Natural killer cell (primary cell): ENCODE data around the gene MAP4K5. TPM values are rescaled to one million over a fixed set of nuclear protein-coding genes. Genes with fewer than 3 reads are reported as not detected.

Experiments
- ATAC-seq, 3 donors: fragments of 150-1000 bp in 2 of 3; fragments of 200-7000 bp in 1 of 3; cut with Tn5 transposase; 1 replicate in 1 of 3; 2 replicates in 2 of 3; pipeline ENCODE4 v1.10.0; 2021; ENCODE audit warnings: mild to moderate bottlenecking in 2 of 3, moderate library complexity in 2 of 3
- DNase-seq, 2 donors: peaks; one replicate each; pipeline versions ENCODE4 v3.0.0 to v3.0.0-alpha.2; 2013 to 2021; ENCODE audit warnings: mixed read lengths in 1 of 2
- H3K27ac ChIP-seq: one replicate; pipeline ENCODE4 v1.5.1; 2013; ENCODE audit warnings: mild to moderate bottlenecking, low read length
- H3K27me3 ChIP-seq: one replicate; pipeline ENCODE4 v1.6.1; 2013; ENCODE audit warnings: low read length; ENCODE audit not compliant: control insufficient read depth, insufficient read depth
- H3K36me3 ChIP-seq: one replicate; pipeline ENCODE4 v1.6.1; 2013; ENCODE audit warnings: low read length; ENCODE audit not compliant: control insufficient read depth, insufficient read depth
- H3K4me1 ChIP-seq: one replicate; pipeline ENCODE4 v1.6.1; 2013; ENCODE audit warnings: low read length; ENCODE audit not compliant: control insufficient read depth, insufficient read depth
- H3K4me3 ChIP-seq: one replicate; pipeline ENCODE4 v1.5.1; 2013; ENCODE audit warnings: low read length
- H3K9me3 ChIP-seq: one replicate; pipeline ENCODE4 v1.6.1; 2013; ENCODE audit warnings: low read length; ENCODE audit not compliant: control insufficient read depth, insufficient read depth
- H3K27ac Mint-ChIP-seq, 2 donors: one replicate each; pipeline ENCODE4 v1.8.0; 2022; ENCODE audit warnings: mild to moderate bottlenecking in 2 of 2, mixed read lengths in 2 of 2, moderate library complexity in 1 of 2
- H3K27me3 Mint-ChIP-seq, 2 donors: one replicate each; pipeline ENCODE4 v1.8.0; 2022; ENCODE audit warnings: low read depth in 2 of 2, mixed read lengths in 2 of 2
- H3K36me3 Mint-ChIP-seq: one replicate; pipeline ENCODE4 v1.8.0; 2022; ENCODE audit warnings: mixed read lengths
- H3K4me1 Mint-ChIP-seq, 2 donors: one replicate each; pipeline ENCODE4 v1.8.0; 2022; ENCODE audit warnings: mixed read lengths in 2 of 2
- H3K4me3 Mint-ChIP-seq: one replicate; pipeline ENCODE4 v1.8.0; 2022; ENCODE audit warnings: mild to moderate bottlenecking, moderate library complexity, mixed read lengths
- H3K9me3 Mint-ChIP-seq, 2 donors: one replicate each; pipeline ENCODE4 v1.8.0; 2022; ENCODE audit warnings: mixed read lengths in 2 of 2
- WGBS: methylation state at CpG from one replicate; pipeline ENCODE4 v1.1.7; 2013; ENCODE audit warnings: missing lambda C conversion rate; ENCODE audit not compliant: insufficient coverage; 5-methylcytosine and 5-hydroxymethylcytosine counted together
- intact Hi-C: fragments of 100-400 bp; cut with micrococcal nuclease; formaldehyde crosslinking; loops from one replicate; pipeline ENCODE4 v1.14.2; 2022
- total RNA-seq, 4 donors: library from RNA; stranded (reverse); fragments of 120-200 nt in 1 of 4; gene quantifications; one replicate each; pipeline versions ENCODE4 v1.2.3 to v1.2.4, GENCODE V29; 2013 to 2022
- TF ChIP-seq, protein P1 (sequence below): fragments of 200-600 bp; IDR thresholded peaks from one replicate; pipeline ENCODE4 v1.8.0; 2022; ENCODE audit warnings: antibody characterized with exemption

Gene MAP4K5
- total RNA-seq, 3 donors from 2014 or later (not counting 1 experiment from before 2014, with no cell fraction given), result 63.3 to 74.6 (median 65.9) TPM

DNA sequence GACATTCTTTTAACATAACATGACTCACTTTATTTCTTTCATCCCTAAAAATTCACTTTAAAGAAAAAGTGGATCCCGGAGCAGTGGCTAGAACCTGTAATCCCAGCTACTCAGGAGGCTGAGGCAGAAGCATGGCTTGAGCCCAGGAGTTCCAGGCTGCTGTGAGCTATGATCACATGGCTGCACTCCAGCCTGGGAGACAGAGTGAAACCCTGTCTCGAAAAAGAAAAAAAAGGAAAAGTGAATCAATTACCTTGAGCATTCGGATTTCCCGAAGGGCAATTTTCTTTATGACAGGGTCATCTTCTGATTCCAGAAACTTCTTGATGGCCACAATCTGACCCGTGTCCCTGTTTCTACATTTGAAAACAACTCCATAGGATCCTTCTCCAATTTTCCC, 136.9 kb downstream of the MAP4K5 start:
- TF ChIP-seq, protein P1, sequence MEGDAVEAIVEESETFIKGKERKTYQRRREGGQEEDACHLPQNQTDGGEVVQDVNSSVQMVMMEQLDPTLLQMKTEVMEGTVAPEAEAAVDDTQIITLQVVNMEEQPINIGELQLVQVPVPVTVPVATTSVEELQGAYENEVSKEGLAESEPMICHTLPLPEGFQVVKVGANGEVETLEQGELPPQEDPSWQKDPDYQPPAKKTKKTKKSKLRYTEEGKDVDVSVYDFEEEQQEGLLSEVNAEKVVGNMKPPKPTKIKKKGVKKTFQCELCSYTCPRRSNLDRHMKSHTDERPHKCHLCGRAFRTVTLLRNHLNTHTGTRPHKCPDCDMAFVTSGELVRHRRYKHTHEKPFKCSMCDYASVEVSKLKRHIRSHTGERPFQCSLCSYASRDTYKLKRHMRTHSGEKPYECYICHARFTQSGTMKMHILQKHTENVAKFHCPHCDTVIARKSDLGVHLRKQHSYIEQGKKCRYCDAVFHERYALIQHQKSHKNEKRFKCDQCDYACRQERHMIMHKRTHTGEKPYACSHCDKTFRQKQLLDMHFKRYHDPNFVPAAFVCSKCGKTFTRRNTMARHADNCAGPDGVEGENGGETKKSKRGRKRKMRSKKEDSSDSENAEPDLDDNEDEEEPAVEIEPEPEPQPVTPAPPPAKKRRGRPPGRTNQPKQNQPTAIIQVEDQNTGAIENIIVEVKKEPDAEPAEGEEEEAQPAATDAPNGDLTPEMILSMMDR, result no peak
- no peak overlapping the region for H3K27ac Mint-ChIP-seq
- peaks cover 6 to 13% of the 10 kb centered on the region in 2 donors for H3K4me1 Mint-ChIP-seq
- Histone ChIP-seq H3K9me3 (no peaks in the 10 kb centered on the region), H3K27ac (no peak overlapping the region), H3K4me1 (peaks cover 7% of the 10 kb centered on the region), H3K4me3 (no peak overlapping the region), H3K27me3 (no peaks in the 10 kb centered on the region), H3K36me3 (no peaks in the 10 kb centered on the region)
- WGBS, result 97% methylated on average over 5 of the region's 5 CpGs
- ATAC-seq (no peak), DNase-seq (no peak)
- H3K27me3 Mint-ChIP-seq, result peaks cover 0 to 7% of the 10 kb centered on the region in 2 donors
- H3K36me3 Mint-ChIP-seq, result no peaks in the 10 kb centered on the region
- H3K4me3 Mint-ChIP-seq, result peak overlapping the region; percentile 91
- intact Hi-C loops, result loop anchor here (5.0 kb wide), 1 partner anchor 163 kb away; the partner anchor contains the start of gene SOS2
- no peaks in the 10 kb centered on the region for H3K9me3 Mint-ChIP-seq

GRCh38 chr14:50394713-50395112, 137.7 kb downstream of the MAP4K5 start:
- H3K27me3 Mint-ChIP-seq, result peaks cover 0 to 7% of the 10 kb centered on the region in 2 donors
- H3K4me1 Mint-ChIP-seq, result peaks cover 6 to 13% of the 10 kb centered on the region in 2 donors
- 96% methylated on average over 3 of the region's 5 CpGs for WGBS
- H3K9me3 ChIP-seq, result no peaks in the 10 kb centered on the region
- TF ChIP-seq, protein P1, result no peak
- H3K27ac ChIP-seq, result no peak overlapping the region
- no peak overlapping the region for H3K4me3 ChIP-seq
- DNase-seq (no peak), ATAC-seq (no peak)
- H3K9me3 Mint-ChIP-seq, result no peaks in the 10 kb centered on the region
- H3K27me3 ChIP-seq, result no peaks in the 10 kb centered on the region
- no peaks in the 10 kb centered on the region for H3K36me3 ChIP-seq
- no peaks in the 10 kb centered on the region for H3K36me3 Mint-ChIP-seq
- H3K4me1 ChIP-seq, result peaks cover 7% of the 10 kb centered on the region
- no peak overlapping the region for H3K27ac Mint-ChIP-seq
- H3K4me3 Mint-ChIP-seq, result peak overlapping the region; percentile 5
- intact Hi-C loops, result loop anchor here (5.0 kb wide), 1 partner anchor 162 kb away; the partner anchor contains the start of gene SOS2

DNA sequence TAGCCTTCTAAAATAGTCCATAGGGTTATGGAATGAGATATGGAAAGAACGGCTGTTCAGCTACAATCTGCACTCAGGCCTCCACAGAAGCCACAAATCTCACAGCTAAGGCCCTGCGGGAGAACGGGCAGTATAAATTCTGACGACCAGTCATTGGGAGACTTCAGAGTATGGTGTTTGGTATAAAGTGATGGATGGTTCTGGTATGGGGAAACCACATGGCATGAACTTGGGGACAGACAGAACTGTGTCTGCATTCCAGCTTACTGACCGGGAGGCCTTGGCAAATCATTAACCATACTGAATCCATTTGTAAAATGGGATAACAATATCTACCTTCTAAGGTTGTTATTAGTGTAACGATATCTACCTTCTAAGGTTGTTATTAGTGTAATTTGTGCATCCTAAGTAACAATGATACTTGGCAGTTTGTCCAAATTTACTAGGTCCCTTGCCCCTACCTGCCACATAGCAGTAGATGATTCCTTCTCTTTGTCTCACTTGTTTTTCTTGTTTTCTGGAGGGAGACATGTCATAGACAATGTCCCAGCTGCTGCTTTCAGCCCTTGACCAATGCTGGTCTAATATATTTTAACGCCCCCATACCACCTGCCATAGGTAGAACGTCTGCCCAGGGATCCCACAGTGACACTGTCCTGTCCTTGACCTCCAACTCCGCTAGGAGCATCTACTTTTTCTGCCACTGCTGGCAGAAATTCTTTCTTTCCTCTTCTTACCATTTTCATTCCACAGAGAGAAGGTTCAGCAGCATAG, 142.5 kb downstream of the MAP4K5 start:
- ATAC-seq (no peak), DNase-seq (no peak)
- no peak overlapping the region for H3K27ac ChIP-seq
- TF ChIP-seq, protein P1, result no peak
- no peak overlapping the region for H3K4me3 ChIP-seq
- no peak overlapping the region for H3K4me3 Mint-ChIP-seq
- intact Hi-C loops, result no loop called here
- H3K9me3 ChIP-seq, result no peaks in the 10 kb centered on the region
- no peaks in the 10 kb centered on the region for H3K4me1 ChIP-seq
- WGBS, result 92% methylated on average over 7 of the region's 9 CpGs
- H3K36me3 Mint-ChIP-seq, result no peaks in the 10 kb centered on the region
- no peaks in the 10 kb centered on the region for H3K27me3 ChIP-seq
- H3K27ac Mint-ChIP-seq, result no peak overlapping the region
- H3K9me3 Mint-ChIP-seq, result no peaks in the 10 kb centered on the region
- H3K27me3 Mint-ChIP-seq, result peaks cover 0 to 4% of the 10 kb centered on the region in 2 donors
- no peaks in the 10 kb centered on the region for H3K4me1 Mint-ChIP-seq
- no peaks in the 10 kb centered on the region for H3K36me3 ChIP-seq
